Lung (tissue), 12 donors: ENCODE data around the gene MOK. TPM values are rescaled to one million over a fixed set of nuclear protein-coding genes. Genes with fewer than 3 reads are reported as not detected.

Experiments
- ATAC-seq: fragments of 200-7000 bp; cut with Tn5 transposase; one replicate; pipeline ENCODE4 v1.9.1; 2020; ENCODE audit warnings: moderate number of reproducible peaks; ENCODE audit not compliant: insufficient read depth, low FRiP score
- DNase-seq, 3 donors: peaks; one replicate each; pipeline ENCODE4 v3.0.0-alpha.2; 2013 to 2017
- H3K27ac ChIP-seq, 2 donors: one replicate each; pipeline ENCODE4 v1.5.1; 2013; ENCODE audit warnings: mild to moderate bottlenecking in 2 of 2, moderate library complexity in 2 of 2, control low read depth in 1 of 2, inconsistent platforms in 1 of 2, low read depth in 1 of 2, low read length in 1 of 2
- H3K27me3 ChIP-seq, 3 donors: one replicate each; pipeline ENCODE4 v1.5.1; 2013; ENCODE audit warnings: low read length in 2 of 3; ENCODE audit not compliant: control insufficient read depth in 3 of 3, insufficient read depth in 3 of 3
- H3K36me3 ChIP-seq, 4 donors: one replicate each; pipeline ENCODE4 v1.5.1; 2013; ENCODE audit warnings: low read length in 4 of 4, mild to moderate bottlenecking in 1 of 4, moderate library complexity in 1 of 4; ENCODE audit not compliant: control insufficient read depth in 4 of 4, insufficient read depth in 4 of 4
- H3K4me1 ChIP-seq, 5 donors: one replicate each; pipeline ENCODE4 v1.5.1; 2013; ENCODE audit warnings: low read length in 5 of 5, mild to moderate bottlenecking in 2 of 5, moderate library complexity in 1 of 5; ENCODE audit not compliant: control insufficient read depth in 5 of 5, insufficient read depth in 5 of 5
- H3K4me3 ChIP-seq: one replicate; pipeline ENCODE4 v1.5.1; 2013; ENCODE audit warnings: mild to moderate bottlenecking, control low read depth, moderate library complexity
- H3K9ac ChIP-seq, 2 donors: one replicate each; pipeline ENCODE4 v1.5.1; 2013; ENCODE audit warnings: low read length in 2 of 2, control low read depth in 1 of 2; ENCODE audit not compliant: insufficient read depth in 1 of 2
- H3K9me3 ChIP-seq, 4 donors: one replicate each; pipeline ENCODE4 v1.5.1; 2013; ENCODE audit warnings: low read length in 3 of 4, mild to moderate bottlenecking in 1 of 4, moderate library complexity in 1 of 4; ENCODE audit not compliant: control insufficient read depth in 4 of 4, insufficient read depth in 3 of 4
- WGBS, 2 donors: extraction: QIAGEN DNeasy Blood & Tissue Kit; methylation state at CpG; one replicate each; pipeline ENCODE4 v1.1.7; 2013; 5-methylcytosine and 5-hydroxymethylcytosine counted together
- polyA plus RNA-seq, 2 donors: library from polyadenylated mRNA; stranded (reverse); fragments of 200-250 nt; gene quantifications; one replicate each; pipeline ENCODE4 v1.2.1, GENCODE V29; 2013
- total RNA-seq, 2 donors: library from RNA; depleted of rRNA in 1 of 2; stranded (reverse); fragments of >200 nt in 1 of 2; gene quantifications; one replicate each; pipeline ENCODE4 v1.2.1, GENCODE V29; 2014 to 2021
- TF ChIP-seq, protein P1 (sequence below): IDR thresholded peaks from 2 replicates; pipeline ENCODE4 v1.5.1; 2012; ENCODE audit warnings: mild to moderate bottlenecking; ENCODE audit errors: control extremely low read depth, extremely low read depth
- donor health status: control.
- donor health status: control.
- donor health status: Bipolar disorder and iron deficiency.
- donor health status: healthy.
- donor health status: DM: yes; HTN: yes; CAD: no.

The MOK gene
- total and polyA plus RNA-seq, 4 donors = 11.1 to 35.4 (median 25.4) TPM

DNA sequence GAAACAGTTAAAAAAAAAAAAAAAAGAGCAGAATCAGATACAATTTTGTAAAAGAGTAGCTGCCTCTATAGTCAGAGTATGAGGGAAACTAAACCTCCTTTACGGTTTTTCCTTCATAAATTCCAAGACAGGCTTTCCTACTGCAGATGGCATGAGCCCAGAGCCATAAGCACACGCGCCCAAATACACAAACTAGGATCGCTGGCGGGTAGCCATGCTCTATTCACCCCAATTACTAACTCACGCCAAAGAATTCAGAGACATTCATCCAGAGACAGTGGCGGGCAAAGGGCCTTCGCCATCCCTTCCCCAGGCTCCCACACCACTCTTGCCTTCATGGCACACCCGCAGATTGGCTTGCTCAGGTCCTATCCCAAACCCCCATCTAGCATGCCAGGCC lies 48.2 kb downstream of the MOK start:
- Histone ChIP-seq H3K27ac (no peak overlapping the region), H3K27me3 (no peaks in the 10 kb centered on the region), H3K4me1 (peaks cover 0 to 15% (median 5%) of the 10 kb centered on the region in 5 donors), H3K9ac (no peak overlapping the region), H3K4me3 (no peak overlapping the region), H3K36me3 (no peaks in the 10 kb centered on the region), H3K9me3 (no peaks in the 10 kb centered on the region)
- DNase-seq (peak; percentile 70 to 86 (median 83)), ATAC-seq (no peak)
- TF ChIP-seq, protein P1, sequence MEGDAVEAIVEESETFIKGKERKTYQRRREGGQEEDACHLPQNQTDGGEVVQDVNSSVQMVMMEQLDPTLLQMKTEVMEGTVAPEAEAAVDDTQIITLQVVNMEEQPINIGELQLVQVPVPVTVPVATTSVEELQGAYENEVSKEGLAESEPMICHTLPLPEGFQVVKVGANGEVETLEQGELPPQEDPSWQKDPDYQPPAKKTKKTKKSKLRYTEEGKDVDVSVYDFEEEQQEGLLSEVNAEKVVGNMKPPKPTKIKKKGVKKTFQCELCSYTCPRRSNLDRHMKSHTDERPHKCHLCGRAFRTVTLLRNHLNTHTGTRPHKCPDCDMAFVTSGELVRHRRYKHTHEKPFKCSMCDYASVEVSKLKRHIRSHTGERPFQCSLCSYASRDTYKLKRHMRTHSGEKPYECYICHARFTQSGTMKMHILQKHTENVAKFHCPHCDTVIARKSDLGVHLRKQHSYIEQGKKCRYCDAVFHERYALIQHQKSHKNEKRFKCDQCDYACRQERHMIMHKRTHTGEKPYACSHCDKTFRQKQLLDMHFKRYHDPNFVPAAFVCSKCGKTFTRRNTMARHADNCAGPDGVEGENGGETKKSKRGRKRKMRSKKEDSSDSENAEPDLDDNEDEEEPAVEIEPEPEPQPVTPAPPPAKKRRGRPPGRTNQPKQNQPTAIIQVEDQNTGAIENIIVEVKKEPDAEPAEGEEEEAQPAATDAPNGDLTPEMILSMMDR = no peak
- WGBS, 2 donors = 87 to 96% methylated on average over 9 of the region's 9 CpGs

- peaks cover 0 to 15% (median 5%) of the 10 kb centered on the region in 5 donors for H3K4me1 ChIP-seq
- peaks cover 0 to 2% (median 0%) of the 10 kb centered on the region in 4 donors for H3K36me3 ChIP-seq
- peak overlapping the region in 1 of 2 donors; percentile 51 for H3K27ac ChIP-seq
- ATAC-seq (no peak), DNase-seq (peak in 2 of 3 donors; percentile 56 to 60)
- H3K4me3 ChIP-seq = no peak overlapping the region
- WGBS, 2 donors = 72 to 73% methylated on average over 9 of the region's 9 CpGs
- no peaks in the 10 kb centered on the region for H3K9me3 ChIP-seq
- TF ChIP-seq, protein P1 = no peak
- no peaks in the 10 kb centered on the region for H3K27me3 ChIP-seq
- H3K9ac ChIP-seq = no peak overlapping the region
Measured at GRCh38 chr14:102255401-102256190, 49.4 kb downstream of the MOK start.

- 88% methylated on average over 21 of the region's 21 CpGs for WGBS, 2 donors
- Histone ChIP-seq H3K36me3 (peaks cover 0 to 6% (median 3%) of the 10 kb centered on the region in 4 donors), H3K27ac (peak overlapping the region in 1 of 2 donors; percentile 55), H3K27me3 (no peaks in the 10 kb centered on the region), H3K9me3 (no peaks in the 10 kb centered on the region), H3K4me1 (peaks cover 0 to 15% (median 5%) of the 10 kb centered on the region in 5 donors), H3K9ac (no peak overlapping the region), H3K4me3 (no peak overlapping the region)
- DNase-seq = peak in 2 of 3 donors; percentile 15 to 41
- no peak for ATAC-seq
- TF ChIP-seq, protein P1 = no peak
Measured at GRCh38 chr14:102252834-102253801, 51.8 kb downstream of the MOK start.
